PC-9 (cell line): ENCODE results near the gene IL18.

Source experiments
- EZH2 ChIP-seq: fragments of 200-600 bp; sonication (generic); IDR thresholded peaks from 2 replicates; pipeline ENCODE4 v1.8.0; 2017; ENCODE audit warnings: antibody characterized with exemption, low read depth
- TF ChIP-seq, protein P1 (sequence below): fragments of 200-600 bp; sonication (generic); conservative IDR thresholded peaks from 2 replicates; pipeline ENCODE4 v1.6.1; 2017; ENCODE audit warnings: mixed run types, antibody characterized with exemption, mild to moderate bottlenecking, moderate library complexity

DNA sequence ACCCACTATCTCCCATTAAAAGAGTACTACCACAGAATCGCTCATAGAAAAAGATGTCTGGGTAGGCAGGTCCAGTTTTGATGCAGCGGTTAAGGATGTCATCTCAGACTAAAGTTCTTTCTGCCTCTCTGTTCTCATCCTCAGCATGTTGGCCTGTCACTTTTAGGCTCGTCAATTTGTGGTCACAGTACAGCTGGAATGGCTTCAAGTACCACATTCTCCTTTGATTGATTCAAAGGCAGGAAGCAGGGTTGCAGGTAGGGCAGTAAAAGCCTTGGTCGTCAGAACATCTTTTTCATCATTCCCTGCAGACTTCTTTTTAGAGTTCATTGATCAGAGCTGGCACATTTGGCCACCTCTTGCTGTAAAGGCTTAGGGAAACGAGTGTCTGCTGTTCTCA is 48.5 kb downstream of the IL18 start:
- TF ChIP-seq, protein P1, sequence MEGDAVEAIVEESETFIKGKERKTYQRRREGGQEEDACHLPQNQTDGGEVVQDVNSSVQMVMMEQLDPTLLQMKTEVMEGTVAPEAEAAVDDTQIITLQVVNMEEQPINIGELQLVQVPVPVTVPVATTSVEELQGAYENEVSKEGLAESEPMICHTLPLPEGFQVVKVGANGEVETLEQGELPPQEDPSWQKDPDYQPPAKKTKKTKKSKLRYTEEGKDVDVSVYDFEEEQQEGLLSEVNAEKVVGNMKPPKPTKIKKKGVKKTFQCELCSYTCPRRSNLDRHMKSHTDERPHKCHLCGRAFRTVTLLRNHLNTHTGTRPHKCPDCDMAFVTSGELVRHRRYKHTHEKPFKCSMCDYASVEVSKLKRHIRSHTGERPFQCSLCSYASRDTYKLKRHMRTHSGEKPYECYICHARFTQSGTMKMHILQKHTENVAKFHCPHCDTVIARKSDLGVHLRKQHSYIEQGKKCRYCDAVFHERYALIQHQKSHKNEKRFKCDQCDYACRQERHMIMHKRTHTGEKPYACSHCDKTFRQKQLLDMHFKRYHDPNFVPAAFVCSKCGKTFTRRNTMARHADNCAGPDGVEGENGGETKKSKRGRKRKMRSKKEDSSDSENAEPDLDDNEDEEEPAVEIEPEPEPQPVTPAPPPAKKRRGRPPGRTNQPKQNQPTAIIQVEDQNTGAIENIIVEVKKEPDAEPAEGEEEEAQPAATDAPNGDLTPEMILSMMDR: no peak
- no peak for TF ChIP-seq EZH2
